ENCODE data around the gene PDE11A.

PDE11A gene

GRCh38 chr2:177586154-177586553 is 486.4 kb downstream of the PDE11A start:
- no peak for DNase-seq
- Mint-ChIP-seq H3K9me3 (no peaks in the 10 kb centered on the region), H3K27me3 (peaks cover 6% of the 10 kb centered on the region), H3K4me3 (no peak overlapping the region), H3K4me1 (no peaks in the 10 kb centered on the region), H3K27ac (no peak overlapping the region), H3K36me3 (ENCODE audit: low read depth) (no peaks in the 10 kb centered on the region)
- ATAC-seq = no peak

- H3K36me3 Mint-ChIP-seq (ENCODE audit: low read depth) = no peaks in the 10 kb centered on the region
- H3K9me3 Mint-ChIP-seq = no peaks in the 10 kb centered on the region
- no peak for DNase-seq
- ATAC-seq = no peak
- no peak overlapping the region for H3K27ac Mint-ChIP-seq
- no peak overlapping the region for H3K4me3 Mint-ChIP-seq
- peaks cover 6% of the 10 kb centered on the region for H3K27me3 Mint-ChIP-seq
- H3K4me1 Mint-ChIP-seq = no peaks in the 10 kb centered on the region
These were observed 487.2 kb downstream of the PDE11A start for GRCh38 chr2:177585234-177585863.

- peaks cover 2% of the 10 kb centered on the region for H3K27me3 Mint-ChIP-seq
- no peaks in the 10 kb centered on the region for H3K4me1 Mint-ChIP-seq
- no peak for DNase-seq
- no peak overlapping the region for H3K4me3 Mint-ChIP-seq
- H3K36me3 Mint-ChIP-seq (ENCODE audit: low read depth) = no peaks in the 10 kb centered on the region
- no peak overlapping the region for H3K27ac Mint-ChIP-seq
- no peaks in the 10 kb centered on the region for H3K9me3 Mint-ChIP-seq
- no peak for ATAC-seq
These were observed 488.4 kb downstream of the PDE11A start for GRCh38 chr2:177584030-177584692.

GRCh38 chr2:177582000-177582399 is 490.6 kb downstream of the PDE11A start:
- no peaks in the 10 kb centered on the region for H3K9me3 Mint-ChIP-seq
- no peaks in the 10 kb centered on the region for H3K4me1 Mint-ChIP-seq
- no peaks in the 10 kb centered on the region for H3K27me3 Mint-ChIP-seq
- DNase-seq (no peak), ATAC-seq (no peak)
- no peak overlapping the region for H3K27ac Mint-ChIP-seq
- H3K36me3 Mint-ChIP-seq (ENCODE audit: low read depth) = no peaks in the 10 kb centered on the region
- H3K4me3 Mint-ChIP-seq = no peak overlapping the region

GRCh38 chr2:177579486-177580036 is 493.0 kb downstream of the PDE11A start:
- no peaks in the 10 kb centered on the region for H3K4me1 Mint-ChIP-seq

GRCh38 chr2:177578454-177578853 is 494.1 kb downstream of the PDE11A start:
- DNase-seq (no peak), ATAC-seq (no peak)
- no peaks in the 10 kb centered on the region for H3K9me3 Mint-ChIP-seq
- no peak overlapping the region for H3K27ac Mint-ChIP-seq
- no peaks in the 10 kb centered on the region for H3K27me3 Mint-ChIP-seq
- no peaks in the 10 kb centered on the region for H3K4me1 Mint-ChIP-seq
- H3K36me3 Mint-ChIP-seq (ENCODE audit: low read depth) = no peaks in the 10 kb centered on the region
- no peak overlapping the region for H3K4me3 Mint-ChIP-seq

More at GRCh38 chr2:177579486-177580036, 493.0 kb downstream of the PDE11A start:
- H3K4me3 Mint-ChIP-seq = no peak overlapping the region
- H3K27me3 Mint-ChIP-seq = no peaks in the 10 kb centered on the region
- DNase-seq (no peak), ATAC-seq (no peak)
- H3K36me3 Mint-ChIP-seq (ENCODE audit: low read depth) = no peaks in the 10 kb centered on the region
- no peak overlapping the region for H3K27ac Mint-ChIP-seq
- H3K9me3 Mint-ChIP-seq = no peaks in the 10 kb centered on the region

GRCh38 chr2:177577075-177577474 is 495.5 kb downstream of the PDE11A start:
- H3K4me1 Mint-ChIP-seq = no peaks in the 10 kb centered on the region
- no peaks in the 10 kb centered on the region for H3K36me3 Mint-ChIP-seq (ENCODE audit: low read depth)
- peaks cover 1% of the 10 kb centered on the region for H3K27me3 Mint-ChIP-seq
- no peak overlapping the region for H3K27ac Mint-ChIP-seq
- no peaks in the 10 kb centered on the region for H3K9me3 Mint-ChIP-seq
- H3K4me3 Mint-ChIP-seq = no peak overlapping the region
- ATAC-seq = no peak
- DNase-seq = no peak

- Mint-ChIP-seq H3K9me3 (no peaks in the 10 kb centered on the region), H3K4me1 (no peaks in the 10 kb centered on the region), H3K27me3 (peaks cover 1% of the 10 kb centered on the region), H3K27ac (no peak overlapping the region), H3K4me3 (no peak overlapping the region), H3K36me3 (ENCODE audit: low read depth) (no peaks in the 10 kb centered on the region)
- DNase-seq (no peak), ATAC-seq (no peak)
These were observed 497.2 kb downstream of the PDE11A start for GRCh38 chr2:177575358-177575757.

- ATAC-seq = no peak
- Mint-ChIP-seq H3K4me3 (no peak overlapping the region), H3K4me1 (no peaks in the 10 kb centered on the region), H3K27me3 (peaks cover 1% of the 10 kb centered on the region), H3K36me3 (ENCODE audit: low read depth) (no peaks in the 10 kb centered on the region), H3K9me3 (no peaks in the 10 kb centered on the region), H3K27ac (no peak overlapping the region)
- no peak for DNase-seq
These were observed 498.2 kb downstream of the PDE11A start for GRCh38 chr2:177574356-177574755.

All from activated naive CD8-positive, alpha-beta T cell treated with anti-CD3 and anti-CD28 coated beads, Interleukin-2, amount 50 U/mL, for 24 hours (primary cell).